HG02938 (cell line): Measurements from ENCODE around the gene ABCE1.
"Not testable (repeated sequence)": the region's sequence is repeated elsewhere in the genome, so short reads cannot be mapped to it uniquely, and the experiment has no call there.

Experiments
- ATAC-seq: cut with Tn5 transposase; IDR thresholded peaks from one replicate; pipeline ENCODE4 v1.9.1; 2021; ENCODE audit warnings: mild to moderate bottlenecking, moderate library complexity; ENCODE audit not compliant: unreplicated experiment

The ABCE1 gene

GRCh38 chr4:145101091-145101490 lies 3.0 kb downstream of the ABCE1 start:
- no peak for ATAC-seq

DNA sequence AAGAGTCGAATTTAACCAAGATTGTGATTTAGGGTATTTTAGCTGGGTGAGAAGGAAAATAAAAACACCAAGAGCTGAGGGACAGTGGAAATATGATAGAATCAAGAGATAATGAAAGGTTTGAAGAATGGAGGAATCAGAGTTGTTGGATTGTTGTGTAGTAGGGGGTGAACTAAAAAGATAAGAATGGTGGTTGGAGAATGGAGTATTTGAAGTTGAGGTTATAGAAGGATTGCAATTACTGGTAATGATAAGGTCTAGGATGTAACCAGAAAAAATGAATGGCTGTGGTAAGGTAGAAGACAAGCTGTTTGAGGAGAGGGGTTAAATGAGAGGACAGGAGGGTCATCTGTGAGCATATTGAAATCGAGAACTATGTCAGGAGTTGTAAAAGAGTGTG lies 4.5 kb downstream of the ABCE1 start:
- ATAC-seq: no peak

GRCh38 chr4:145103496-145103895 lies 5.4 kb downstream of the ABCE1 start:
- ATAC-seq: no peak

- no peak for ATAC-seq
Observed at GRCh38 chr4:145107126-145107525, 9.0 kb downstream of the ABCE1 start.

DNA sequence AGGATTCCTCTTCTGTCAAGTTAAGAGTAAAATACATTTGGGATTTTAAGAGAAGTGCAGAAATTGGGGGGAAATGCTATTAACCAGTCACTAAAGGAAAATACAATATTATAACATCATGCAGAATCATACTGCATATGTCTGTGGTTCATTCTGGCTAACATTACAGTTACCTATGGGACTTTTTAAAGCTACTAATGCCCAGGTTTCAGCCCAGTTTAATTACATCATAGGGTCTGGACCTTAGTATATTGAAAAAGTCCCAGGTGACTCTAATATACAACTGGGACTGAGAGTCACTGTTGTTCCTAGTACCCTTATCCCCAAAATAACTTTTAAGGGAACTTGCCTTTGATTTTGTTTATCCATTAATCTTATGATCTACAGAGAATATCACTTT lies 10.0 kb downstream of the ABCE1 start:
- no peak for ATAC-seq

DNA sequence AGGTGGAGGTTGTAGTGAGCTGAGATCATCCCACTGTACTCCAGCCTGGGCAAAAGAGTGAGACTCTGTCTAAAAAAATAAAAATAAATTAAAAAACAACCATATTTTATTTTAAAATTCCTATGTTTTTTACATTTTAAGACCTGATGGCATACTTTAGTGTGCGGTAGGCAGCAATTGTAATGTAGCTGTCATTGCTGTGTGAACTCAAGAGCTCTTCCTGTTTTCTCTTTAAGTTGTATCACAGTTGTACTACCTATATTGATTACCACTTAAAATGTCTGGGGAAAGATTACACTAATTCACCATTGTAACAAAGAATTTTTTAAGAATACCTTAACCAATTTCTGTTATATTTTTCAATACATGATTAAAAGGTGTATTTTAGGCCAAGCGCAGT lies 27.3 kb downstream of the ABCE1 start:
- ATAC-seq: no peak

- ATAC-seq: no peak
Observed at GRCh38 chr4:145130130-145130529, 32.0 kb downstream of the ABCE1 start.

GRCh38 chr4:145130788-145131399 lies 32.8 kb downstream of the ABCE1 start:
- no peak for ATAC-seq

GRCh38 chr4:145131848-145132247 lies 33.7 kb downstream of the ABCE1 start:
- no peak for ATAC-seq

DNA sequence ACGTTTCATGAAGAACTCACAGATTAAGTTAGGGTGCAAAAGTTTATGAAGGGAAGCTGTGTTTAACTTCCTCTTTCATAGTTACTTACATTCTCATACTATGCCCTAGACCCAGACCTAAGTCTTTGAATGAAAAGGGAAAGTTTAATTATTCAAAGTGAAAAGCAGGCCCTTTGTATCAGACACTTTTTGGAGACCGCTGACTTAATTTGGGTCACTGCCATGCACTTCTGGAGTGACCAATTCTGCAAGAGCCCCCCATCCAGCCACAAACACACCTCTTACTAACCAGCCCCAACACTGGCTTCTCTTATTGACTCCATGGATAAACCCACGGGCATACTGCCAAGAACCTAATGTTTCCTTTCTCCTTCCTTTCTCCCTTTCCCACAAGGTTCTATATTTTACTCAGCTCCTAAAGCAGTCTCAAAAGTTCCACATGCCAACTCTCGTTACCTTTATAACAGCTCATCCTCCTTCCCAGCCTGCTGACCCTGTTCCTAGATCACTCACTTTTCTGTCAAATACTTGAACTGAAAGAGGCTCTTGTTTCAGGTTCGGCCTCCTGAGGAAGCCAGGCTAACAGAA lies 34.5 kb downstream of the ABCE1 start:
- ATAC-seq: peak; percentile 82

- not testable (repeated sequence) for ATAC-seq
Observed at GRCh38 chr4:145136219-145136618, 38.1 kb downstream of the ABCE1 start.

GRCh38 chr4:145148980-145149379 lies 50.9 kb downstream of the ABCE1 start:
- no peak for ATAC-seq

- ATAC-seq: no peak
Observed at GRCh38 chr4:145153181-145153903, 55.2 kb downstream of the ABCE1 start.

GRCh38 chr4:145153904-145154298 lies 55.8 kb downstream of the ABCE1 start:
- no peak for ATAC-seq

- ATAC-seq: no peak
Observed at GRCh38 chr4:145154573-145154972, 56.5 kb downstream of the ABCE1 start.

GRCh38 chr4:145155268-145155870 lies 57.3 kb downstream of the ABCE1 start:
- no peak for ATAC-seq

GRCh38 chr4:145156986-145157385 lies 58.9 kb downstream of the ABCE1 start:
- ATAC-seq: no peak

GRCh38 chr4:145161549-145161948 lies 63.4 kb downstream of the ABCE1 start:
- ATAC-seq: no peak

GRCh38 chr4:145167887-145168286 lies 69.8 kb downstream of the ABCE1 start:
- ATAC-seq: no peak

- no peak for ATAC-seq
Observed at GRCh38 chr4:145168581-145169187, 70.6 kb downstream of the ABCE1 start.

GRCh38 chr4:145170223-145170622 lies 72.1 kb downstream of the ABCE1 start:
- ATAC-seq: no peak

- no peak for ATAC-seq
Observed at GRCh38 chr4:145171911-145172310, 73.8 kb downstream of the ABCE1 start.
